ENCODE data around the gene CYTH1.

CYTH1 gene

GRCh38 chr17:78767806-78768205 is 14.3 kb downstream of the CYTH1 start:
- TF ChIP-seq, protein P1, sequence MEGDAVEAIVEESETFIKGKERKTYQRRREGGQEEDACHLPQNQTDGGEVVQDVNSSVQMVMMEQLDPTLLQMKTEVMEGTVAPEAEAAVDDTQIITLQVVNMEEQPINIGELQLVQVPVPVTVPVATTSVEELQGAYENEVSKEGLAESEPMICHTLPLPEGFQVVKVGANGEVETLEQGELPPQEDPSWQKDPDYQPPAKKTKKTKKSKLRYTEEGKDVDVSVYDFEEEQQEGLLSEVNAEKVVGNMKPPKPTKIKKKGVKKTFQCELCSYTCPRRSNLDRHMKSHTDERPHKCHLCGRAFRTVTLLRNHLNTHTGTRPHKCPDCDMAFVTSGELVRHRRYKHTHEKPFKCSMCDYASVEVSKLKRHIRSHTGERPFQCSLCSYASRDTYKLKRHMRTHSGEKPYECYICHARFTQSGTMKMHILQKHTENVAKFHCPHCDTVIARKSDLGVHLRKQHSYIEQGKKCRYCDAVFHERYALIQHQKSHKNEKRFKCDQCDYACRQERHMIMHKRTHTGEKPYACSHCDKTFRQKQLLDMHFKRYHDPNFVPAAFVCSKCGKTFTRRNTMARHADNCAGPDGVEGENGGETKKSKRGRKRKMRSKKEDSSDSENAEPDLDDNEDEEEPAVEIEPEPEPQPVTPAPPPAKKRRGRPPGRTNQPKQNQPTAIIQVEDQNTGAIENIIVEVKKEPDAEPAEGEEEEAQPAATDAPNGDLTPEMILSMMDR (IDR thresholded peaks at IDR 0.05; ENCODE audit: low read depth, low read length), result no peak
- no peak for DNase-seq (ENCODE audit: extremely low read depth, low read depth)

DNA sequence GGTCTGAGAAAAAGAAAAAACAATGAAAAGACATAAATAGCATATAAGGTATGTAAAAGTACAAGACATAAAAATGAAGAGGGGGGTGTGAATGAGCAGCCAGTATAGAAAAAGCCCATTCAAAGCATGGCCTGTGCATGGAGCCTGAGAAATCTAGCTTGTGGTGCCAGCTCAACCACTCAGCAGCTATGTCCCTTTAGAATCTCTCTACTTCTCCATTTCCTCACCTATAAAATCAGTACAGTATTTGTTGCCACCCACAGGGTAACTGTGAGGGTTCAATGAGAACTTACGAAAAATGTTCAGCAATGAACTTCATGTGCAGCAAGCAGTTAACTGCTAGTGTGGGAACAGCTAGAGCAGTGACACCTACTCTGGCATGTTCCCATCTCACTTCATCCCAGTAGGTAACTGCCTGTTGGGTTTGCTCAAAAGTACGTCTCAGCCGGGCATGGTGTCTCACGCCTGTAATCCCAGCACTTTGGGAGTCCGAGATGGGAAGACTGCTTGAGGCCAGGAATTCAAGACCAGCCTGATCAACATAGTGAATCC is 15.3 kb downstream of the CYTH1 start:
- TF ChIP-seq, protein P1 (IDR thresholded peaks at IDR 0.05; ENCODE audit: low read depth, low read length), result no peak
- no peak for DNase-seq (ENCODE audit: extremely low read depth, low read depth)

DNA sequence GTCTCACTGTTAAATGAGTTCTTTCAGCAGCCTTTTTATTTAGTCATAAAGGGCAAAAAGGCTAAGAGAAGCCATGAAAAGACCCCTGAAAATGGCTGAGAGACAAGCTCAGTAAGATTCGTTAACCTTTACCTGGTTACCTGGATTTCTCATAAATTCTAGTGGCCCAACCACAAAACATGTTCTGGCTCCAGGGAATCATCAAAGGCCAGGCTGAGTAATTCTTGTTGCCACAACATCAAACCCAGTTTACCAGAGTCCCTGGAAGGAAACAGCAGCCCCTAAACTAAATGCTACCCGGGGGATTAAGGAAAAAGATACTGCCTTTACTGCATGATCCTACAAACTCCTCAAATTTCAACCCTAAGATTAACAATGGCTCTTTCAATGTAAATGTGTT is 15.8 kb downstream of the CYTH1 start:
- no peak for DNase-seq (ENCODE audit: extremely low read depth, low read depth)
- TF ChIP-seq, protein P1 (IDR thresholded peaks at IDR 0.05; ENCODE audit: low read depth, low read length), result no peak

DNA sequence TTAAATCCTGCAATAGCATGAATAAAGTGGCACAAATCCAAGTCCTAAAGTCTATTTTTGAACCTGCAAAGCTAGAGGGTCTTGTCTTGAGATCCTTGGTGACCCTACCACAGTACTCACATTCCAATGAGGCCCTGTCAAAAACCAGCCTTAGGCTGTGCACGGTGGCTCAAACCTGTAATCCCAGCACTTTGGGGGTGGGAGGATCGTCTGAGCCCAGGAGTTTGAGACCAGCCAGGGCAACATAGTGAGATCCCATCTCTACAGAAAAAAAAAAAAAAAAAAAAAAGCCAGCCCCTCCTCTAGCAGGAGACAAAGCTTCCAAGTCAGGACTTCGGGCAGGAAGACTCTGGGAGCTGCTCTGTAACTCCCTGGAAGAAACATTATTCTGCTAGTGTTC is 16.3 kb downstream of the CYTH1 start:
- TF ChIP-seq, protein P1 (IDR thresholded peaks at IDR 0.05; ENCODE audit: low read depth, low read length), result no peak
- DNase-seq (ENCODE audit: extremely low read depth, low read depth), result no peak

DNA sequence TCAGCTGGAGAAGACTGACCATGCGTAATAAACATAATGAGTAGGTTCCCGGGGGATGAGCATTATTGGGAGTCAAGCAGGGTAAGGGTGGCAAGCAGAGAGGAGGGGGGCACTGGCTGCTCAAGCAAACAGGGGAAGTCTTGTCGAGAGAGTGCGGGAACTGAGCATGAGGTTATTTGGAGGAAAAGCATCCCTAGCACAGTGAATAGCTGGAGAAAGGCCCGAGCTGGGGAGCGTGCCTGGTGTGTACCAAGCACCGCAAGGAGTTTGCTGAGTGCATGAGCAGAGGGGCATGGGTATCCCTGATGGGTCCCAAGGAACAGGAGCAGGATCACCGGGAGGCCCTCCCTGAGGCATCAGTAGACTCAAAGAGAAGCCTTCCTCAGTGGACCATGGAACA is 17.2 kb downstream of the CYTH1 start:
- DNase-seq (ENCODE audit: extremely low read depth, low read depth), result no peak

DNA sequence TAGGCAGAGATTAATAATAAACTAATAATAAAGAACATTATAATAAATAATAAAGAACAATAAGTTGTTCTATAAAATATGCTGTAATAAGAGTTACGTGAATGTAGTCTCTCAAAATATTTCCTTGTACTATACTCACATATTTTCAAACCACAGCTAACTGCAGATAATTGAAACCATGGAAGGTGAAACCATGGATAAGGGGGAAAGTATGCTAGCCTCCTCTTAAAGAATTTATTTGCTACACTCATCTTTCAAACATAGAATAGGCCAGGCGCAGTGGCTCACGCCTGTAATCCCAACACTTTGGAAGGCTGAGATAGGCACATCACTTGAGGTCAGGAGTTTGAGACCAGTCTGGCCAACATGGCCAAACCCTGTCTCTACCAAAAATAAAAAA is 18.5 kb downstream of the CYTH1 start:
- TF ChIP-seq, protein P1 (IDR thresholded peaks at IDR 0.05; ENCODE audit: low read depth, low read length), result no peak
- DNase-seq (ENCODE audit: extremely low read depth, low read depth), result no peak

More for the DNA sequence above, 17.2 kb downstream of the CYTH1 start:
- TF ChIP-seq, protein P1 (IDR thresholded peaks at IDR 0.05; ENCODE audit: low read depth, low read length), result no peak

DNA sequence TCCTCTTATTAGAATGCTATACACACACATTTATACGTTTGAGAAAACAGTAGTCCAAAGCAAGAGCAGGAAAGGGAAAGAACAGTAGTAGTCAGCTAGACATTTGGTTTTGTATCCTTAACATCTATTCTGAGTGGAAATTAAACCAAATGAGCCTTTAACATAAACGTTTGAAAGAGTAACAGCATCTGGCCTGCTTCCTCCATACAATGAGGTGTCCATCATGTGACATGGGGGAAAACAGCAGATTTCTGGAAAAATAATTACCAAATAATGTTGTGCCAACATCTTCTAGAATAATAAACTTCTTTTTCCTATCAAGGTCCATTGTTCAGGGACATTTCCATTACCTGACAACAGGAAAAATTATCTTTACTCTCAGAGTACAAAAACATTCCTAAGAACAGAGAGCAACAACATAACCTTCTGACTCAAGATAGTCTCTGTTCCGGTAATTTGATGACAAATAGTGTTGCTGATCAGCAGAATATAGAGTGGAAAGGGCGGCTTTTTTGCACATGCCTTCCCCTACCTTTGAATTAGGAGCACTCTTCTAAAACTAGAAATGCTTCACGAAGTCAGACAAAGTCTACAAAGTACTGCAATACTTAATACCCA is 20.2 kb downstream of the CYTH1 start:
- TF ChIP-seq, protein P1 (IDR thresholded peaks at IDR 0.05; ENCODE audit: low read depth, low read length), result no peak
- DNase-seq (ENCODE audit: extremely low read depth, low read depth), result no peak

Data from AG09319 (cell line).